MCF 10A (cell line): ENCODE data around the gene TRAPPC2. TPM values are rescaled to one million over a fixed set of nuclear protein-coding genes. Genes with fewer than 3 reads are reported as not detected.

Experiments
- BruUV-seq: library from RNA; stranded (reverse); fragments of 400-500 nt; replicated peaks from 2 replicates; lab custom pipeline; 2021; lab: Mats Ljungman, UMichigan
- CTCF ChIA-PET: fragments of 300-600 bp; sonication (Branson Sonifier 250); formaldehyde crosslinking; extraction: SDS; loops from one replicate; lab custom pipeline; 2021; ENCODE audit warnings: antibody characterized with exemption, inconsistent platforms; lab: Yijun Ruan, JAX
- POLR2A ChIA-PET: fragments of 300-600, 350-650 bp; sonication (Branson Sonifier 250); formaldehyde crosslinking; extraction: SDS; loops from one replicate; lab custom pipeline; 2020; ENCODE audit warnings: antibody characterized with exemption, inconsistent platforms; lab: Yijun Ruan, JAX
- DNase-seq: peaks from one replicate; pipeline ENCODE4 v3.0.0-alpha.2; 2018; ENCODE audit not compliant: unreplicated experiment
- H3K27ac Mint-ChIP-seq: one replicate; pipeline ENCODE4 v1.8.0; 2022; ENCODE audit warnings: mild to moderate bottlenecking, low read depth, mixed read lengths; ENCODE audit not compliant: unreplicated experiment
- H3K27me3 Mint-ChIP-seq: one replicate; pipeline ENCODE4 v1.8.0; 2022; ENCODE audit warnings: mixed read lengths; ENCODE audit not compliant: insufficient read depth, unreplicated experiment
- H3K36me3 Mint-ChIP-seq: one replicate; pipeline ENCODE4 v1.8.0; 2022; ENCODE audit warnings: mild to moderate bottlenecking, moderate library complexity, mixed read lengths; ENCODE audit not compliant: insufficient read depth, unreplicated experiment
- H3K4me1 Mint-ChIP-seq: one replicate; pipeline ENCODE4 v1.8.0; 2022; ENCODE audit warnings: mixed read lengths; ENCODE audit not compliant: insufficient read depth, unreplicated experiment
- H3K4me3 Mint-ChIP-seq: one replicate; pipeline ENCODE4 v1.8.0; 2022; ENCODE audit warnings: mild to moderate bottlenecking, moderate library complexity, mixed read lengths; ENCODE audit not compliant: unreplicated experiment
- H3K9me3 Mint-ChIP-seq: one replicate; pipeline ENCODE4 v1.8.0; 2022; ENCODE audit warnings: mixed read lengths; ENCODE audit not compliant: unreplicated experiment
- CTCF ChIP-seq: fragments of 200-600 bp; IDR thresholded peaks from one replicate; pipeline ENCODE4 v1.8.0; 2022; ENCODE audit warnings: antibody characterized with exemption, mild to moderate bottlenecking; ENCODE audit not compliant: unreplicated experiment
- intact Hi-C: fragments of 100-400 bp; cut with micrococcal nuclease; formaldehyde crosslinking; loops from 2 replicates; pipeline ENCODE4 v1.14.1; 2022
- total RNA-seq: library from RNA; stranded (reverse); gene quantifications from 2 replicates; pipeline ENCODE4 v1.2.3, GENCODE V29; 2022

Gene TRAPPC2
- total RNA-seq, 1 experiment from 2014 or later: 21.7 TPM

DNA sequence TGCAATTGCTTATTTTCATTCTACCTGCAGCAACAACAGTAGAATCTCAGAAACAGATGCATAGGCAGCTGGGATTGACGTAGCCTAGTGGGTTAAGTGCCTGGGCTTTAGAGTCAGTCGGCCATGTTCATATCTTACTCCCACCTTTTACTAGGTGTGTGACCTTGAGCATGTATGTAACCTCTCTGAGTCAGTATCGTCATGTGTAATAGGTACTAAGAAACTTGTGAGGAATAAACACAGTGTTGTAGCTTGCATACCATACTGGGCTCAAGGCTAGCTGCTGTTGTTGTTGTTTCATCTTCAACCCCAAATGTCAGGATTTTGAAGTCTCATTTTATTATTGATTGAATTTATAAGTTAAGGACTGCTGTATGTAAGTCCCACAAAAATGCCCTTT is 31.3 kb downstream of the TRAPPC2 start:
- Mint-ChIP-seq H3K4me3 (no peak overlapping the region), H3K27me3 (no peaks in the 10 kb centered on the region), H3K4me1 (peaks cover 33% of the 10 kb centered on the region), H3K27ac (no peak overlapping the region), H3K9me3 (no peaks in the 10 kb centered on the region), H3K36me3 (peaks cover 33% of the 10 kb centered on the region)
- DNase-seq: no peak
- POLR2A ChIA-PET: interaction anchor here (1.0 to 2.2 kb wide), 5 partner anchors 9 to 482 kb away, joined by 3 to 9 read pairs (median 4); partner anchors contain the start of genes OFD1 and TRAPPC2
- no peak for TF ChIP-seq CTCF
- intact Hi-C loops: no loop called here
- CTCF ChIA-PET: interaction anchor here (1.1 to 1.4 kb wide), 2 partner anchors 47 to 196 kb away, joined by 3 read pairs; no protein-coding TSS in a partner anchor
- BruUV-seq: no TSS peak

DNA sequence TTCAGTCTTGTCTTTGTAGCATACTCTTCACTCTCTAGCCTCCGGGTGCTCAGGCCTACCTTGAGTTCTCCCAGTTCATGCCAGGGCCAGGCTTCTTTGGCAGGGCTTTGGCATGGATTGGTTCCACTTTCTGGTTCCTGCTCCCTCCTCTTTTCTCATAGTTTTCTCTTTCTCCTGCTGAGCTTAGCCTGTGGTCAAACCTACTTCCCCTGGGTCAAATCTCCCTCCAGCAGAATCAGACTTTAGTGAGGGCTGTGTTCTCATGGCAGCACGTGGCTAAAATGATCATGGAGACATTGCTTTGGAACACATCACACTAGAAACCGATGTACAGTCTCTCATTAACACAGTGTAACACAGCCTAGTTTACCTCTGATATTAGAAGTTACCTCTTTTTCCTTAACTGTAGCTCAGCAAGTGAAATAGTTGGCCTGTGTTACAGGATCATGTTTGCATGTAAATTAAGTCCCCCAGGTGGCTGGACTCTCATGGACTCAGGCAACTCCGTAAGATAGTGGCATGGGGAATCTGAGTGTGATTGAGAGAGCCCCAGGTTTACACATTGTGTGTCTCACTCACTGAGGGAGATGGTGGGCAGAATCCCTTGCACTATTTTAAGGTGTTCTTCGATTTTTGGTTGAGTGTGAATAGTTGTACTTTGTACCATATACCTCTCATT is 32.2 kb downstream of the TRAPPC2 start:
- Mint-ChIP-seq H3K4me1 (peaks cover 36% of the 10 kb centered on the region), H3K27me3 (no peaks in the 10 kb centered on the region), H3K9me3 (no peaks in the 10 kb centered on the region), H3K4me3 (no peak overlapping the region), H3K27ac (peak overlapping the region; percentile 33), H3K36me3 (peaks cover 32% of the 10 kb centered on the region)
- POLR2A ChIA-PET: interaction anchor here (1.0 to 2.2 kb wide), 5 partner anchors 8 to 481 kb away, joined by 3 to 9 read pairs (median 4); partner anchors contain the start of genes OFD1 and TRAPPC2
- intact Hi-C loops: no loop called here
- CTCF ChIA-PET: interaction anchor here (0.5 to 1.1 kb wide), 3 partner anchors 46 to 929 kb away, joined by 3 to 4 read pairs (median 3); no protein-coding TSS in a partner anchor
- DNase-seq: no peak
- TF ChIP-seq CTCF: no peak
- BruUV-seq: no TSS peak

GRCh38 chrX:13700380-13700779 is 34.0 kb downstream of the TRAPPC2 start:
- POLR2A ChIA-PET: interaction anchor here (0.7 to 15.4 kb wide), 4 partner anchors 10 to 41 kb away, joined by 3 to 213 read pairs (median 10); partner anchors contain the start of genes OFD1, RAB9A and TRAPPC2
- no peak overlapping the region for H3K27ac Mint-ChIP-seq
- CTCF ChIA-PET: interaction anchor here (0.6 to 0.8 kb wide), 2 partner anchors 36 to 40 kb away, joined by 3 read pairs; no protein-coding TSS in a partner anchor
- BruUV-seq: no TSS peak
- H3K27me3 Mint-ChIP-seq: no peaks in the 10 kb centered on the region
- no peak for TF ChIP-seq CTCF
- DNase-seq: no peak
- H3K36me3 Mint-ChIP-seq: peaks cover 25% of the 10 kb centered on the region
- peaks cover 40% of the 10 kb centered on the region for H3K4me1 Mint-ChIP-seq
- intact Hi-C loops: no loop called here
- H3K4me3 Mint-ChIP-seq: no peak overlapping the region
- H3K9me3 Mint-ChIP-seq: no peaks in the 10 kb centered on the region

DNA sequence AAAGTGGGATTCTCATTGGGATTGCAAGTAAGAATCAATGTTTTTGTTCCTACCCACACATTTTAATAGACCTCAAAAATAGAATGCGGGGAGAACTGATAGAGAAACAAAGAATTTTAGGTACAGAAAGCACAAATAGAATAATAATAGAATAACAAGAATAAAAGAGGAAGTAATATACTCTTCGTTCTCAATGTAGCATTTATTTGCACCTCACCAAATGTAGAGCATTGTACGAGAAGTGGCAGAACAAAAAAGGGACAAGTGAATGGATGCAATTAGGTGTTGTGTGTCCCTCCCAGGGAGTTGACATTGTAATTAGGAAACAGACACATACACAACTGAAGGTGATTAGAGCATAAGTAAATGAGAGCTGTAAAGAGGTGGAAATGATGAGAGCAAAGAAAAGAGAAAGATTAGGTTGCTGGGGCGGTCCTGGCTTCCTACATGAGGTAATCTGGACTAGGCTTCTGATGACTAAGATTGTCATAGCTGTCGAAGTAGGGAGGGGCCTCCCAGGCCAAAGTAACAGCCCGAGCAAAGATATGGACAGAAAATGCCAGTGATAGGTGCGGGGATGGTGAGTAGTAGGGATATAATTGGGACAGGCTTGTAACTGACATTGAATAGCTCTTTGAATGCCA is 35.1 kb downstream of the TRAPPC2 start:
- Mint-ChIP-seq H3K27ac (no peak overlapping the region), H3K4me1 (peaks cover 40% of the 10 kb centered on the region), H3K27me3 (no peaks in the 10 kb centered on the region), H3K36me3 (peaks cover 21% of the 10 kb centered on the region), H3K4me3 (no peak overlapping the region), H3K9me3 (no peaks in the 10 kb centered on the region)
- ChIA-PET CTCF (interaction anchor here (0.5 to 1.2 kb wide), 6 partner anchors 26 to 863 kb away, joined by 3 to 4 read pairs (median 3); no protein-coding TSS in a partner anchor), POLR2A (interaction anchor here (0.7 to 15.4 kb wide), 7 partner anchors 9 to 199 kb away, joined by 3 to 213 read pairs (median 4); partner anchors contain the start of genes OFD1, RAB9A and TRAPPC2)
- intact Hi-C loops: no loop called here
- no TSS peak for BruUV-seq
- peak; percentile 61 for DNase-seq
- no peak for TF ChIP-seq CTCF
